SK-N-DZ (cell line): ENCODE results near the gene SH3RF3.

Experiments
- DNase-seq: peaks from one replicate; pipeline ENCODE4 v3.0.0-alpha.2; 2015; ENCODE audit warnings: low spot score

Gene SH3RF3

GRCh38 chr2:109387778-109388469 is 258.9 kb downstream of the SH3RF3 start:
- DNase-seq, result no peak

- DNase-seq, result no peak
Observed at GRCh38 chr2:109391243-109391642, 262.2 kb downstream of the SH3RF3 start.

- no peak for DNase-seq
Observed at GRCh38 chr2:109392140-109392539, 263.1 kb downstream of the SH3RF3 start.

- DNase-seq, result no peak
Observed at GRCh38 chr2:109392816-109393661, 264.0 kb downstream of the SH3RF3 start.

GRCh38 chr2:109393662-109393972 is 264.6 kb downstream of the SH3RF3 start:
- no peak for DNase-seq

- DNase-seq, result no peak
Observed at GRCh38 chr2:109395494-109396201, 266.6 kb downstream of the SH3RF3 start.

- DNase-seq, result no peak
Observed at GRCh38 chr2:109396202-109397180, 267.5 kb downstream of the SH3RF3 start.

- no peak for DNase-seq
Observed at GRCh38 chr2:109397893-109398292, 268.9 kb downstream of the SH3RF3 start.

GRCh38 chr2:109398366-109399015 is 269.5 kb downstream of the SH3RF3 start:
- DNase-seq, result no peak

- DNase-seq, result no peak
Observed at GRCh38 chr2:109399066-109399465, 270.1 kb downstream of the SH3RF3 start.

GRCh38 chr2:109400102-109400501 is 271.1 kb downstream of the SH3RF3 start:
- no peak for DNase-seq

- DNase-seq, result no peak
Observed at GRCh38 chr2:109401370-109401769, 272.4 kb downstream of the SH3RF3 start.

GRCh38 chr2:109402180-109402579 is 273.2 kb downstream of the SH3RF3 start:
- no peak for DNase-seq

GRCh38 chr2:109402980-109403840 is 274.2 kb downstream of the SH3RF3 start:
- DNase-seq, result no peak

- no peak for DNase-seq
Observed at GRCh38 chr2:109403841-109404201, 274.8 kb downstream of the SH3RF3 start.

- no peak for DNase-seq
Observed at GRCh38 chr2:109404681-109405080, 275.7 kb downstream of the SH3RF3 start.

GRCh38 chr2:109405873-109406272 is 276.9 kb downstream of the SH3RF3 start:
- DNase-seq, result no peak

- DNase-seq, result no peak
Observed at GRCh38 chr2:109406301-109406700, 277.3 kb downstream of the SH3RF3 start.

- no peak for DNase-seq
Observed at GRCh38 chr2:109407276-109408042, 278.5 kb downstream of the SH3RF3 start.
